Endodermal cell (in vitro differentiated cells): ENCODE data around the gene ZNF485. TPM values are rescaled to one million over a fixed set of nuclear protein-coding genes. Genes with fewer than 3 reads are reported as not detected.

ENCODE experiments used
- DNase-seq: peaks from one replicate; pipeline ENCODE4 v3.0.0-alpha.2; 2017
- H3K27ac ChIP-seq: 2 replicates; pipeline ENCODE4 v1.5.1; 2013; ENCODE audit warnings: mild to moderate bottlenecking, low read depth, low read length, moderate library complexity
- H3K27me3 ChIP-seq: 2 replicates; pipeline ENCODE4 v1.6.1; 2013; ENCODE audit warnings: mild to moderate bottlenecking, low read length, moderate library complexity; ENCODE audit not compliant: insufficient read depth, control insufficient read depth, poor library complexity, severe bottlenecking
- H3K36me3 ChIP-seq: 2 replicates; pipeline ENCODE4 v1.7.0; 2013; ENCODE audit warnings: mild to moderate bottlenecking, low read length, moderate library complexity; ENCODE audit not compliant: control insufficient read depth, insufficient read depth
- H3K4me1 ChIP-seq: one replicate; pipeline ENCODE4 v1.7.0; 2013; ENCODE audit warnings: low read length; ENCODE audit not compliant: control insufficient read depth, insufficient read depth
- H3K4me3 ChIP-seq: 2 replicates; pipeline ENCODE4 v1.5.1; 2013; ENCODE audit warnings: mild to moderate bottlenecking, low read length, moderate library complexity
- H3K9ac ChIP-seq: 2 replicates; pipeline ENCODE4 v1.6.1; 2013; ENCODE audit warnings: mild to moderate bottlenecking, low read length, moderate library complexity; ENCODE audit not compliant: poor library complexity, severe bottlenecking; ENCODE audit errors: extremely low read depth
- H3K9me3 ChIP-seq: 2 replicates; pipeline ENCODE4 v1.6.1; 2013; ENCODE audit warnings: mild to moderate bottlenecking, low read length, moderate library complexity; ENCODE audit not compliant: control insufficient read depth
- H3K27ac Mint-ChIP-seq: 2 replicates; pipeline ENCODE4 v1.8.0; 2020; ENCODE audit warnings: mixed read lengths
- H3K27me3 Mint-ChIP-seq: 2 replicates; pipeline ENCODE4 v1.8.0; 2021; ENCODE audit warnings: mild to moderate bottlenecking, mixed read lengths; ENCODE audit not compliant: insufficient read depth
- H3K36me3 Mint-ChIP-seq: 2 replicates; pipeline ENCODE4 v1.8.0; 2020; ENCODE audit warnings: low read depth, mixed read lengths
- H3K4me1 Mint-ChIP-seq: 2 replicates; pipeline ENCODE4 v1.8.0; 2020; ENCODE audit warnings: mixed read lengths
- H3K4me3 Mint-ChIP-seq: 2 replicates; pipeline ENCODE4 v1.8.0; 2020; ENCODE audit warnings: mild to moderate bottlenecking, moderate library complexity, mixed read lengths
- H3K9me3 Mint-ChIP-seq: 2 replicates; pipeline ENCODE4 v1.8.0; 2020; ENCODE audit warnings: mild to moderate bottlenecking, mixed read lengths
- CTCF ChIP-seq: fragments of 200-600 bp; sonication (generic); conservative IDR thresholded peaks from 2 replicates; pipeline ENCODE4 v1.5.0; 2021; ENCODE audit warnings: antibody characterized with exemption, mild to moderate bottlenecking
- WGBS, 2 experiments: methylation state at CpG; one replicate each; pipeline versions ENCODE4 v1.1.5 to v1.1.7; 2013; ENCODE audit warnings: missing lambda C conversion rate in 2 of 2, mixed read lengths in 1 of 2; ENCODE audit not compliant: insufficient coverage in 1 of 2, insufficient read length in 1 of 2; 5-methylcytosine and 5-hydroxymethylcytosine counted together
- total RNA-seq, 2 donors: library from RNA; stranded (reverse); fragmentation: NEBNext Ultra II Directional in 1 of 2; extraction: Animal tissue kit (Norgen Biotek cat#: 25700) in 1 of 2; gene quantifications; 2 replicates in 1 of 2; 3 replicates in 1 of 2; pipeline ENCODE4 v1.2.1, GENCODE V29; 2021

Gene ZNF485
- total RNA-seq, 2 donors from 2014 or later: 3.6 to 4.3 TPM

GRCh38 chr10:43591303-43591904 is 14.8 kb upstream of the ZNF485 start:
- Mint-ChIP-seq H3K4me3 (no peak overlapping the region), H3K27ac (no peak overlapping the region), H3K27me3 (peaks cover 11% of the 10 kb centered on the region), H3K4me1 (no peaks in the 10 kb centered on the region), H3K9me3 (peaks cover 36% of the 10 kb centered on the region), H3K36me3 (no peaks in the 10 kb centered on the region)
- H3K27me3 ChIP-seq: no peaks in the 10 kb centered on the region
- H3K9me3 ChIP-seq: peaks cover 24% of the 10 kb centered on the region
- no peaks in the 10 kb centered on the region for H3K36me3 ChIP-seq
- no peak for DNase-seq
- no peak for TF ChIP-seq CTCF
- WGBS, 2 experiments: 87 to 90% methylated on average over 3 to 4 of the region's 5 CpGs
- H3K4me3 ChIP-seq: no peak overlapping the region
- H3K4me1 ChIP-seq: no peaks in the 10 kb centered on the region
- H3K9ac ChIP-seq: no peak overlapping the region
- H3K27ac ChIP-seq: no peak overlapping the region

- Mint-ChIP-seq H3K27me3 (peaks cover 6% of the 10 kb centered on the region), H3K36me3 (no peaks in the 10 kb centered on the region), H3K9me3 (peaks cover 41% of the 10 kb centered on the region), H3K27ac (no peak overlapping the region), H3K4me3 (no peak overlapping the region), H3K4me1 (no peaks in the 10 kb centered on the region)
- no peak for DNase-seq
- Histone ChIP-seq H3K27ac (no peak overlapping the region), H3K4me1 (no peaks in the 10 kb centered on the region), H3K36me3 (no peaks in the 10 kb centered on the region), H3K9me3 (peaks cover 24% of the 10 kb centered on the region), H3K27me3 (no peaks in the 10 kb centered on the region), H3K4me3 (no peak overlapping the region), H3K9ac (no peak overlapping the region)
- 71 to 72% methylated on average over 6 to 8 of the region's 8 CpGs for WGBS, 2 experiments
- TF ChIP-seq CTCF: no peak
These were observed 11.2 kb upstream of the ZNF485 start for GRCh38 chr10:43594944-43595589.

GRCh38 chr10:43595739-43596298 is 10.4 kb upstream of the ZNF485 start:
- no peaks in the 10 kb centered on the region for H3K4me1 Mint-ChIP-seq
- DNase-seq: no peak
- Histone ChIP-seq H3K4me1 (no peaks in the 10 kb centered on the region), H3K9ac (no peak overlapping the region), H3K4me3 (no peak overlapping the region), H3K36me3 (no peaks in the 10 kb centered on the region), H3K27me3 (no peaks in the 10 kb centered on the region), H3K9me3 (peaks cover 24% of the 10 kb centered on the region), H3K27ac (no peak overlapping the region)
- 84 to 92% methylated on average over 2 to 6 of the region's 7 CpGs for WGBS, 2 experiments
- H3K27me3 Mint-ChIP-seq: peaks cover 3% of the 10 kb centered on the region
- peaks cover 42% of the 10 kb centered on the region for H3K9me3 Mint-ChIP-seq
- H3K27ac Mint-ChIP-seq: no peak overlapping the region
- H3K36me3 Mint-ChIP-seq: no peaks in the 10 kb centered on the region
- no peak for TF ChIP-seq CTCF
- H3K4me3 Mint-ChIP-seq: no peak overlapping the region
